ENCODE results near the gene RALGAPA2. TPM values are rescaled to one million over a fixed set of nuclear protein-coding genes. Genes with fewer than 3 reads are reported as not detected.

The RALGAPA2 gene
- total and polyA plus RNA-seq, 2 experiments from 2014 or later: 13.1 to 43.4 TPM

- TF ChIP-seq STAT1 (IDR thresholded peaks at IDR 0.05; ENCODE audit: unreplicated experiment): no peak
Measured at GRCh38 chr20:20446425-20447015, 265.9 kb downstream of the RALGAPA2 start (continued).

GRCh38 chr20:20446001-20446400, 266.4 kb downstream of the RALGAPA2 start:
- no peaks in the 10 kb centered on the region for H3K9me3 Mint-ChIP-seq

More at GRCh38 chr20:20446001-20446400, 266.4 kb downstream of the RALGAPA2 start:
- H3K4me1 ChIP-seq (ENCODE audit: insufficient read depth): peaks cover 6% of the 10 kb centered on the region
- H3K36me3 ChIP-seq (ENCODE audit: insufficient read depth): no peaks in the 10 kb centered on the region
- no peak for DNase-seq (ENCODE audit: low spot score)
- no peak overlapping the region for H3K4me3 ChIP-seq
- Mint-ChIP-seq H3K27ac (no peak overlapping the region), H3K4me1 (peaks cover 45% of the 10 kb centered on the region), H3K36me3 (ENCODE audit: low read depth) (no peaks in the 10 kb centered on the region), H3K27me3 (ENCODE audit: insufficient read depth, low read depth, poor library complexity) (no peaks in the 10 kb centered on the region), H3K4me3 (no peak overlapping the region)
- H3K27me3 ChIP-seq (ENCODE audit: insufficient read depth): no peaks in the 10 kb centered on the region
- H3K4me2 ChIP-seq: no peak overlapping the region
- no peak for ATAC-seq
- H3K79me2 ChIP-seq (replicated peaks; ENCODE audit: insufficient read depth): no peaks in the 10 kb centered on the region
- H3K9me2 ChIP-seq (ENCODE audit: insufficient read depth): no peaks in the 10 kb centered on the region
- no peaks in the 10 kb centered on the region for H3F3A ChIP-seq (replicated peaks; ENCODE audit: low read depth)
- H3K27ac ChIP-seq (ENCODE audit: low read depth): no peak overlapping the region
- H2AFZ ChIP-seq: no peak overlapping the region
- no peaks in the 10 kb centered on the region for H4K20me1 ChIP-seq (replicated peaks; ENCODE audit: insufficient read depth)
- TF ChIP-seq ZNF114 (CRISPR knock-in tag; IDR thresholded peaks at IDR 0.05) (no peak), REST (IDR thresholded peaks at IDR 0.05; ENCODE audit: unreplicated experiment) (no peak), NANOG (IDR thresholded peaks at IDR 0.05; ENCODE audit: borderline replicate concordance) (no peak), ZNF462 (CRISPR knock-in tag; IDR thresholded peaks at IDR 0.05) (no peak), JUNB (IDR thresholded peaks at IDR 0.05; ENCODE audit: unreplicated experiment) (no peak), CREB1 (CRISPR knock-in tag; IDR thresholded peaks at IDR 0.05; ENCODE audit: low read depth) (no peak), EZH2 (IDR thresholded peaks at IDR 0.05; ENCODE audit: low read depth, unreplicated experiment) (no peak), EZH2phosphoT487 (IDR thresholded peaks at IDR 0.05; ENCODE audit: unreplicated experiment) (no peak), ZNF331 (CRISPR knock-in tag; IDR thresholded peaks at IDR 0.05; ENCODE audit: low read depth) (no peak), CTCF (conservative IDR thresholded peaks at IDR 0.05; ENCODE audit: low read depth in 2 of 2) (no peak), POLR2AphosphoS5 (IDR thresholded peaks at IDR 0.05; ENCODE audit: low read depth) (no peak), ETS1 (IDR thresholded peaks at IDR 0.05) (no peak), STAT1 (IDR thresholded peaks at IDR 0.05; ENCODE audit: unreplicated experiment) (no peak)
